Brain microvascular endothelial cell (primary cell): ENCODE data around the gene NR1I3.
"Not testable (repeated sequence)": the region's sequence is repeated elsewhere in the genome, so short reads cannot be mapped to it uniquely, and the experiment has no call there.

Experiments used
- DNase-seq: peaks from one replicate; pipeline ENCODE4 v3.0.0-alpha.2; 2020
- H3K27ac ChIP-seq: fragments of 250-450 bp; sonication (Bioruptor Pico); 2 replicates; pipeline ENCODE4 v1.5.1; 2020; ENCODE audit warnings: mild to moderate bottlenecking, moderate library complexity
- H3K27me3 ChIP-seq: fragments of 250-450 bp; sonication (Bioruptor Pico); replicated peaks from 2 replicates; pipeline ENCODE4 v1.5.1; 2020; ENCODE audit warnings: mild to moderate bottlenecking
- H3K36me3 ChIP-seq: fragments of 250-450 bp; sonication (Bioruptor Pico); replicated peaks from 2 replicates; pipeline ENCODE4 v1.5.1; 2020; ENCODE audit warnings: mild to moderate bottlenecking
- H3K4me3 ChIP-seq: 2 replicates; pipeline ENCODE4 v1.5.1; 2011; ENCODE audit warnings: low read depth, mild to moderate bottlenecking, control low read depth, low read length, moderate library complexity
- CTCF ChIP-seq: IDR thresholded peaks from 2 replicates; pipeline ENCODE4 v1.5.1; 2011; ENCODE audit warnings: low read depth, mild to moderate bottlenecking, moderate library complexity, low read length, control low read depth, inconsistent platforms; ENCODE audit errors: missing control alignments
- in situ Hi-C: cut with HindIII; loops from 2 replicates; pipeline ENCODE4 v1.10.0; 2017; ENCODE audit warnings: low sequenced_read_pairs, low pct_ligation_motif_present

NR1I3 gene

GRCh38 chr1:161261261-161262235 lies 23.5 kb upstream of the NR1I3 start:
- Histone ChIP-seq H3K4me3 (no peak overlapping the region), H3K27ac (no peak overlapping the region), H3K27me3 (peaks cover 33% of the 10 kb centered on the region), H3K36me3 (no peaks in the 10 kb centered on the region)
- in situ Hi-C loops, result no loop called here
- no peak for DNase-seq
- TF ChIP-seq CTCF, result no peak

GRCh38 chr1:161260376-161261260 lies 22.6 kb upstream of the NR1I3 start:
- Histone ChIP-seq H3K27ac (no peak overlapping the region), H3K27me3 (peaks cover 33% of the 10 kb centered on the region), H3K4me3 (no peak overlapping the region), H3K36me3 (no peaks in the 10 kb centered on the region)
- in situ Hi-C loops, result no loop called here
- no peak for TF ChIP-seq CTCF
- DNase-seq, result no peak

GRCh38 chr1:161259765-161260164 lies 21.8 kb upstream of the NR1I3 start:
- in situ Hi-C loops, result no loop called here
- Histone ChIP-seq H3K27me3 (peaks cover 33% of the 10 kb centered on the region), H3K4me3 (no peak overlapping the region)

GRCh38 chr1:161259345-161259702 lies 21.3 kb upstream of the NR1I3 start:
- no peak for DNase-seq
- H3K4me3 ChIP-seq, result no peak overlapping the region
- no peaks in the 10 kb centered on the region for H3K36me3 ChIP-seq
- no peak for TF ChIP-seq CTCF
- no peak overlapping the region for H3K27ac ChIP-seq
- peaks cover 33% of the 10 kb centered on the region for H3K27me3 ChIP-seq
- in situ Hi-C loops, result no loop called here

More at GRCh38 chr1:161259765-161260164, 21.8 kb upstream of the NR1I3 start:
- TF ChIP-seq CTCF, result no peak
- Histone ChIP-seq H3K27ac (no peak overlapping the region), H3K36me3 (no peaks in the 10 kb centered on the region)
- no peak for DNase-seq

- no peak for TF ChIP-seq CTCF
- Histone ChIP-seq H3K4me3 (peak within 1 kb of the TSS; percentile 56), H3K27me3 (peaks cover 33% of the 10 kb centered on the region), H3K27ac (no peak within 1 kb of the TSS), H3K36me3 (no peaks in the 10 kb centered on the region)
- in situ Hi-C loops, result no loop called here
- DNase-seq, result peak; percentile 48
Observed at GRCh38 chr1:161258439-161259344, 20.7 kb upstream of the NR1I3 start, which contains the start of gene PCP4L1. Gene PCP4L1 (plus strand): TSS chr1:161258745. CDS start chr1:161258975, 230 bp downstream.

- H3K27ac ChIP-seq, H3K36me3 ChIP-seq: not testable (repeated sequence)
Observed at GRCh38 chr1:161257109-161257508, 19.1 kb upstream of the NR1I3 start.

GRCh38 chr1:161255955-161256520 lies 18.0 kb upstream of the NR1I3 start:
- H3K27ac ChIP-seq, in situ Hi-C loops, H3K36me3 ChIP-seq, H3K4me3 ChIP-seq, DNase-seq: not testable (repeated sequence)
- H3K27me3 ChIP-seq, result peaks cover 24% of the 10 kb centered on the region

More at GRCh38 chr1:161257109-161257508, 19.1 kb upstream of the NR1I3 start:
- H3K4me3 ChIP-seq, in situ Hi-C loops, DNase-seq: not testable (repeated sequence)
- peaks cover 33% of the 10 kb centered on the region for H3K27me3 ChIP-seq
